Lower lobe of right lung (tissue), 2 donors: ENCODE results near the gene PSD. TPM values are rescaled to one million over a fixed set of nuclear protein-coding genes. Genes with fewer than 3 reads are reported as not detected.
A peak's percentile ranks its signal among the peaks of the same experiment; 100 is the strongest.

ENCODE experiments used
- ATAC-seq, 2 donors: fragments of 200-7000 bp; cut with Tn5 transposase; one replicate each; pipeline ENCODE4 v1.9.1; 2020 to 2022; ENCODE audit warnings: mild to moderate bottlenecking in 2 of 2, moderate library complexity in 2 of 2
- DNase-seq: peaks from one replicate; pipeline ENCODE4 v3.0.0-alpha.2; 2020
- H3K27ac ChIP-seq: fragments of 200-600 bp; one replicate; pipeline ENCODE4 v1.8.0; 2022
- H3K27me3 ChIP-seq: fragments of 200-600 bp; one replicate; pipeline ENCODE4 v1.8.0; 2022; ENCODE audit warnings: low read depth
- H3K36me3 ChIP-seq: fragments of 200-600 bp; one replicate; pipeline ENCODE4 v1.8.0; 2022; ENCODE audit warnings: mild to moderate bottlenecking
- H3K4me1 ChIP-seq: fragments of 200-600 bp; one replicate; pipeline ENCODE4 v1.8.0; 2022
- H3K4me3 ChIP-seq: fragments of 200-600 bp; one replicate; pipeline ENCODE4 v1.8.0; 2022; ENCODE audit warnings: mild to moderate bottlenecking
- H3K9me3 ChIP-seq: fragments of 200-600 bp; one replicate; pipeline ENCODE4 v1.8.0; 2022
- CTCF ChIP-seq: fragments of 200-600 bp; IDR thresholded peaks from one replicate; pipeline ENCODE4 v1.8.0; 2022; ENCODE audit warnings: antibody characterized with exemption, mild to moderate bottlenecking
- intact Hi-C: fragments of 100-400 bp; cut with DNase I; formaldehyde crosslinking; loops from one replicate; pipeline ENCODE4 v1.11.0; 2022
- total RNA-seq: library from RNA; stranded (reverse); fragmentation: NEBNext Ultra II Directional; extraction: Animal tissue kit (Norgen Biotek cat#: 25700); gene quantifications from one replicate; pipeline ENCODE4 v1.2.1, GENCODE V29; 2021
- donor health status: DM: no; HTN: yes; CAD: no; lungs with severe emphysema.

PSD gene
- total RNA-seq, 1 donor from 2014 or later = 5.3 TPM

GRCh38 chr10:102401342-102401654, 17.3 kb downstream of the PSD start:
- no peak overlapping the region for H3K4me3 ChIP-seq
- no peaks in the 10 kb centered on the region for H3K27me3 ChIP-seq
- H3K36me3 ChIP-seq = peaks cover 44% of the 10 kb centered on the region
- no peaks in the 10 kb centered on the region for H3K9me3 ChIP-seq
- TF ChIP-seq CTCF = no peak
- ATAC-seq (no peak), DNase-seq (no peak)
- H3K27ac ChIP-seq = no peak overlapping the region
- intact Hi-C loops = no loop called here
- peaks cover 36% of the 10 kb centered on the region for H3K4me1 ChIP-seq

- Histone ChIP-seq H3K36me3 (peaks cover 44% of the 10 kb centered on the region), H3K27me3 (no peaks in the 10 kb centered on the region), H3K27ac (no peak overlapping the region), H3K9me3 (no peaks in the 10 kb centered on the region), H3K4me1 (peaks cover 41% of the 10 kb centered on the region), H3K4me3 (no peak overlapping the region)
- ATAC-seq = no peak
- intact Hi-C loops = no loop called here
- DNase-seq = no peak
- no peak for TF ChIP-seq CTCF
Observed at GRCh38 chr10:102400598-102401341, 17.8 kb downstream of the PSD start.

- peaks cover 44% of the 10 kb centered on the region for H3K36me3 ChIP-seq
- peak overlapping the region; percentile 64 for H3K4me3 ChIP-seq
- ATAC-seq (no peak), DNase-seq (no peak)
- H3K4me1 ChIP-seq = peaks cover 41% of the 10 kb centered on the region
- intact Hi-C loops = no loop called here
- peak overlapping the region; percentile 84 for H3K27ac ChIP-seq
- TF ChIP-seq CTCF = no peak
- H3K27me3 ChIP-seq = no peaks in the 10 kb centered on the region
- no peaks in the 10 kb centered on the region for H3K9me3 ChIP-seq
Observed at GRCh38 chr10:102400076-102400475, 18.5 kb downstream of the PSD start.

- H3K27ac ChIP-seq = peak overlapping the region; percentile 84
- H3K4me3 ChIP-seq = peak overlapping the region; percentile 64
- ATAC-seq (peak; percentile 67 to 85), DNase-seq (peak; percentile 95)
- H3K36me3 ChIP-seq = peaks cover 44% of the 10 kb centered on the region
- peaks cover 41% of the 10 kb centered on the region for H3K4me1 ChIP-seq
- H3K27me3 ChIP-seq = no peaks in the 10 kb centered on the region
- intact Hi-C loops = no loop called here
- H3K9me3 ChIP-seq = no peaks in the 10 kb centered on the region
- TF ChIP-seq CTCF = peak; percentile 95
Observed at GRCh38 chr10:102399217-102400021, 19.2 kb downstream of the PSD start.

- DNase-seq = no peak
- H3K27me3 ChIP-seq = no peaks in the 10 kb centered on the region
- H3K36me3 ChIP-seq = peaks cover 44% of the 10 kb centered on the region
- intact Hi-C loops = no loop called here
- no peak for ATAC-seq
- no peak overlapping the region for H3K27ac ChIP-seq
- H3K9me3 ChIP-seq = no peaks in the 10 kb centered on the region
- H3K4me3 ChIP-seq = peak overlapping the region; percentile 64
- TF ChIP-seq CTCF = no peak
- peaks cover 45% of the 10 kb centered on the region for H3K4me1 ChIP-seq
Observed at GRCh38 chr10:102398172-102399020, 20.2 kb downstream of the PSD start.
